GM23338 (cell line): Measurements from ENCODE around the gene KIRREL3. TPM values are rescaled to one million over a fixed set of nuclear protein-coding genes. Genes with fewer than 3 reads are reported as not detected.

Experiments
- ATAC-seq: fragments of 200-7000 bp; cut with Tn5 transposase; 3 replicates; pipeline ENCODE4 v1.9.1; 2020
- DNase-seq: peaks from one replicate; pipeline ENCODE4 v3.0.0-alpha.2; 2015; ENCODE audit warnings: low spot score
- H2AFZ ChIP-seq: fragments of 200-600 bp; sonication (generic); 2 replicates; pipeline ENCODE4 v1.8.0; 2016; ENCODE audit warnings: antibody characterized with exemption, mild to moderate bottlenecking, moderate library complexity
- H3F3A ChIP-seq: fragments of 200-600 bp; sonication (generic); replicated peaks from 2 replicates; pipeline ENCODE4 v1.8.0; 2017; ENCODE audit warnings: antibody characterized with exemption, mixed run types, low read depth
- H3K27ac ChIP-seq: fragments of 200-600 bp; sonication (generic); 2 replicates; pipeline ENCODE4 v1.6.1; 2016; ENCODE audit warnings: low read depth
- H3K27me3 ChIP-seq: fragments of 200-600 bp; sonication (generic); 2 replicates; pipeline ENCODE4 v1.8.0; 2016; ENCODE audit warnings: mild to moderate bottlenecking, mixed run types, moderate library complexity; ENCODE audit not compliant: insufficient read depth
- H3K36me3 ChIP-seq: fragments of 200-600 bp; sonication (generic); 2 replicates; pipeline ENCODE4 v1.8.0; 2016; ENCODE audit warnings: mild to moderate bottlenecking; ENCODE audit not compliant: insufficient read depth
- H3K4me1 ChIP-seq: fragments of 200-600 bp; sonication (generic); 2 replicates; pipeline ENCODE4 v1.8.0; 2016; ENCODE audit warnings: mild to moderate bottlenecking, moderate library complexity; ENCODE audit not compliant: insufficient read depth
- H3K4me2 ChIP-seq: fragments of 200-600 bp; sonication (generic); 2 replicates; pipeline ENCODE4 v1.7.1; 2017; ENCODE audit warnings: mixed run types
- H3K4me3 ChIP-seq: fragments of 200-600 bp; sonication (generic); 2 replicates; pipeline ENCODE4 v1.6.1; 2016; ENCODE audit warnings: mixed run types
- H3K79me2 ChIP-seq: fragments of 200-600 bp; sonication (generic); replicated peaks from 2 replicates; pipeline ENCODE4 v1.8.0; 2017; ENCODE audit warnings: mild to moderate bottlenecking; ENCODE audit not compliant: insufficient read depth
- H3K9me2 ChIP-seq: fragments of 200-600 bp; sonication (generic); 2 replicates; pipeline ENCODE4 v1.8.0; 2017; ENCODE audit not compliant: insufficient read depth
- H4K20me1 ChIP-seq: fragments of 200-600 bp; sonication (generic); replicated peaks from 2 replicates; pipeline ENCODE4 v1.8.0; 2017; ENCODE audit warnings: mild to moderate bottlenecking; ENCODE audit not compliant: insufficient read depth
- H3K27ac Mint-ChIP-seq: 2 replicates; pipeline ENCODE4 v1.8.0; 2020; ENCODE audit warnings: inconsistent platforms, mild to moderate bottlenecking, moderate library complexity, mixed read lengths
- H3K27me3 Mint-ChIP-seq: 3 replicates; pipeline ENCODE4 v1.8.0; 2022; ENCODE audit warnings: low read depth, mild to moderate bottlenecking, moderate library complexity, mixed read lengths, inconsistent platforms; ENCODE audit not compliant: insufficient read depth, poor library complexity
- H3K36me3 Mint-ChIP-seq: 3 replicates; pipeline ENCODE4 v1.8.0; 2021; ENCODE audit warnings: low read depth, mild to moderate bottlenecking, inconsistent platforms, moderate library complexity, mixed read lengths
- H3K4me1 Mint-ChIP-seq: 3 replicates; pipeline ENCODE4 v1.8.0; 2020; ENCODE audit warnings: mild to moderate bottlenecking, inconsistent platforms, mixed read lengths
- H3K4me3 Mint-ChIP-seq: 3 replicates; pipeline ENCODE4 v1.8.0; 2021; ENCODE audit warnings: moderate library complexity, mild to moderate bottlenecking, inconsistent platforms, mixed read lengths
- H3K9me3 Mint-ChIP-seq: 3 replicates; pipeline ENCODE4 v1.8.0; 2020; ENCODE audit warnings: moderate library complexity, mild to moderate bottlenecking, inconsistent platforms, mixed read lengths
- CREB1 ChIP-seq: fragments of 250-450 bp; sonication (Bioruptor Pico); IDR thresholded peaks from 2 replicates; pipeline ENCODE4 v1.5.0; 2020; ENCODE audit warnings: low read depth, mild to moderate bottlenecking, moderate library complexity
- CTCF ChIP-seq, 2 experiments: fragments of 200-600 bp in 1 of 2; sonication (generic) in 1 of 2; conservative IDR thresholded peaks; 2 replicates each; pipeline versions ENCODE4 v1.5.1 to v1.6.1; 2016 to 2017; ENCODE audit warnings: antibody characterized with exemption in 2 of 2, low read depth in 2 of 2, mild to moderate bottlenecking in 2 of 2, moderate library complexity in 1 of 2
- ETS1 ChIP-seq: IDR thresholded peaks from 2 replicates; pipeline ENCODE4 v1.6.1; 2016; ENCODE audit warnings: antibody characterized with exemption
- EZH2 ChIP-seq: fragments of 200-600 bp; sonication (generic); IDR thresholded peaks from one replicate; pipeline ENCODE4 v1.8.0; 2017; ENCODE audit warnings: antibody characterized with exemption, mild to moderate bottlenecking, low read depth; ENCODE audit not compliant: unreplicated experiment
- EZH2phosphoT487 ChIP-seq: fragments of 200-600 bp; sonication (generic); IDR thresholded peaks from one replicate; pipeline ENCODE4 v1.8.1; 2018; ENCODE audit warnings: antibody characterized with exemption; ENCODE audit not compliant: unreplicated experiment
- JUNB ChIP-seq: IDR thresholded peaks from one replicate; pipeline ENCODE4 v1.6.1; 2016; ENCODE audit warnings: antibody characterized with exemption; ENCODE audit not compliant: unreplicated experiment
- NANOG ChIP-seq: IDR thresholded peaks from 2 replicates; pipeline ENCODE4 v1.6.1; 2016; ENCODE audit warnings: antibody characterized with exemption, borderline replicate concordance
- POLR2AphosphoS5 ChIP-seq: IDR thresholded peaks from 2 replicates; pipeline ENCODE4 v1.6.1; 2016; ENCODE audit warnings: antibody characterized with exemption, low read depth
- REST ChIP-seq: IDR thresholded peaks from one replicate; pipeline ENCODE4 v1.6.1; 2018; ENCODE audit warnings: antibody characterized with exemption; ENCODE audit not compliant: unreplicated experiment
- STAT1 ChIP-seq: IDR thresholded peaks from one replicate; pipeline ENCODE4 v1.6.1; 2016; ENCODE audit warnings: antibody characterized with exemption; ENCODE audit not compliant: unreplicated experiment
- ZNF114 ChIP-seq: fragments of 250-450 bp; sonication (Bioruptor Pico); IDR thresholded peaks from 2 replicates; pipeline ENCODE4 v1.5.0; 2020; ENCODE audit warnings: mild to moderate bottlenecking, moderate library complexity
- ZNF331 ChIP-seq: fragments of 250-450 bp; sonication (Bioruptor Pico); IDR thresholded peaks from 2 replicates; pipeline ENCODE4 v1.5.0; 2020; ENCODE audit warnings: low read depth, mild to moderate bottlenecking, moderate library complexity
- ZNF462 ChIP-seq: fragments of 250-450 bp; sonication (Bioruptor Pico); IDR thresholded peaks from 2 replicates; pipeline ENCODE4 v1.5.0; 2020; ENCODE audit warnings: mild to moderate bottlenecking, moderate library complexity
- polyA plus RNA-seq: library from polyadenylated mRNA; unstranded; fragments of >200 nt; fragmentation: Nextera tagmentation; extraction: Ambion mirVana; gene quantifications from 2 replicates; pipeline ENCODE4 v1.2.1, GENCODE V29; 2016
- total RNA-seq: library from RNA; depleted of rRNA; stranded (reverse); fragments of >200 nt; shearing (Covaris generic); gene quantifications from 2 replicates; pipeline ENCODE4 v1.2.3, GENCODE V29; 2014

The KIRREL3 gene
- total and polyA plus RNA-seq, 2 experiments from 2014 or later, result 0.13 to 1.5 TPM

GRCh38 chr11:126638648-126639047, 361.9 kb downstream of the KIRREL3 start:
- DNase-seq, result no peak
- Histone ChIP-seq H3F3A (no peaks in the 10 kb centered on the region), H2AFZ (no peak overlapping the region), H3K4me1 (peaks cover 17% of the 10 kb centered on the region; the same call in 1 of the 2 replicates), H4K20me1 (no peaks in the 10 kb centered on the region), H3K36me3 (no peaks in the 10 kb centered on the region), H3K9me2 (no peaks in the 10 kb centered on the region), H3K79me2 (no peaks in the 10 kb centered on the region), H3K4me2 (no peak overlapping the region), H3K27ac (no peak overlapping the region), H3K27me3 (no peaks in the 10 kb centered on the region), H3K4me3 (no peak overlapping the region)
- no peak overlapping the region for H3K27ac Mint-ChIP-seq
- ATAC-seq, result no peak
- H3K4me3 Mint-ChIP-seq, result no peak overlapping the region
- peaks cover 33% of the 10 kb centered on the region for H3K4me1 Mint-ChIP-seq
- TF ChIP-seq NANOG, result no peak
- no peak for TF ChIP-seq JUNB
- TF ChIP-seq ZNF331 (CRISPR knock-in tag), result no peak
- no peak for TF ChIP-seq EZH2phosphoT487
- TF ChIP-seq ZNF462, result no peak
- no peak for TF ChIP-seq REST
- no peak for TF ChIP-seq ZNF114 (CRISPR knock-in tag)
- TF ChIP-seq CREB1, result no peak
- TF ChIP-seq CTCF (conservative IDR thresholded peaks at IDR 0.05; ENCODE audit: low read depth in 2 of 2), result no peak
- TF ChIP-seq POLR2AphosphoS5, result no peak
- TF ChIP-seq EZH2, result no peak
- TF ChIP-seq STAT1, result no peak
- no peak for TF ChIP-seq ETS1
- peaks cover 5% of the 10 kb centered on the region for H3K27me3 Mint-ChIP-seq
- no peaks in the 10 kb centered on the region for H3K9me3 Mint-ChIP-seq
- no peaks in the 10 kb centered on the region for H3K36me3 Mint-ChIP-seq
